Stomach (tissue), 4 donors: ENCODE data around the gene FAM20C.

Experiments
- CTCF ChIP-seq, 7 experiments: fragments of 450-650 bp in 4 of 7; fragments of 200-600 bp in 3 of 7; sonication (generic) in 3 of 7; IDR thresholded peaks; one replicate each; pipeline ENCODE4 v1.5.1; 2016 to 2019; ENCODE audit warnings: antibody characterized with exemption in 7 of 7, control low read depth in 2 of 7, mild to moderate bottlenecking in 1 of 7
- POLR2A ChIP-seq, 4 donors: fragments of 450-650 bp; IDR thresholded peaks; one replicate each; pipeline ENCODE4 v1.6.1; 2016; ENCODE audit warnings: antibody characterized with exemption in 4 of 4, control low read depth in 2 of 4, mild to moderate bottlenecking in 1 of 4, moderate library complexity in 1 of 4
- POLR2AphosphoS5 ChIP-seq, 3 donors: sonication (generic); formaldehyde crosslinking; IDR thresholded peaks; one replicate each; pipeline ENCODE4 v1.6.1; 2016; ENCODE audit warnings: antibody characterized with exemption in 3 of 3

DNA sequence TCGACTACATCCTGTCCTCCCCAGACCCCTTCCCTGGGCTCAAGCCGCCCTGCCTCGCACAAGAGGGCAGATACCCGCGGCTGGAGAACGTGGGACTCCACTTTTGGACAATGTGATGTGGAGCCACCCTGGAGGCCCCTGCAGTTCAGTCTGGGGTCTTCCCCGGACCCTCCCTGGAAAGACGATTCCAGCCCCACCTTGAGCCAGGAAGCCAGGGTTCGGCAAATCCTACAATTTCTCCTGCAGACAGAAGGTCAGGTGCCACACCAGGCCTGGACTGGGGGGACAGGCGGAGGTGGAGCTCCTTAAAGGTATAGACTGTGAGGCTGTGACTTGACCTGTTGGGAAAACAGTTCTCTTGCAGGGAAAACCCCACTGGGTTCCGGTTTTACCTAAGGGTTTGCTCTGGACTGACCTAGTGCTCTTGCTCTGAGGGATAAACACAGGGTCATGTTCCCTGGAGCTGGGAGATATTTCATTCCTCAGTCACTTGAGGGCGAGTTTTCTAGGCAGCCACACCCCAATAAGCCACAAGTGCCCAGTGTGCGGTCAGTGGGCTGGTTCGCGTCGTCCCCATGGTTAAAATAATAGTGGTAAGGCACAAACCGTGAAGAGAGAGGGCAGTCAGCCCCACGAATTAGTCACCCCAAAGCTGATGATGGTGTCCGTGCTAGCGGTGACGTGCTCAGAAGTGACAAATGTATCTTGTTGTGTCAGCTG, 99.2 kb downstream of the FAM20C start:
- TF ChIP-seq CTCF (IDR thresholded peaks at IDR 0.05), result no peak
- TF ChIP-seq POLR2A (IDR thresholded peaks at IDR 0.05), result no peak
- TF ChIP-seq POLR2AphosphoS5 (IDR thresholded peaks at IDR 0.05), result no peak
